GOT3 (cell line): Measurements from ENCODE around the gene KCP.

Experiments
- DNase-seq: peaks from one replicate; lab custom pipeline; 2025; ENCODE audit warnings: mixed read lengths; lab: John Stamatoyannopoulos, UW

Gene KCP

DNA sequence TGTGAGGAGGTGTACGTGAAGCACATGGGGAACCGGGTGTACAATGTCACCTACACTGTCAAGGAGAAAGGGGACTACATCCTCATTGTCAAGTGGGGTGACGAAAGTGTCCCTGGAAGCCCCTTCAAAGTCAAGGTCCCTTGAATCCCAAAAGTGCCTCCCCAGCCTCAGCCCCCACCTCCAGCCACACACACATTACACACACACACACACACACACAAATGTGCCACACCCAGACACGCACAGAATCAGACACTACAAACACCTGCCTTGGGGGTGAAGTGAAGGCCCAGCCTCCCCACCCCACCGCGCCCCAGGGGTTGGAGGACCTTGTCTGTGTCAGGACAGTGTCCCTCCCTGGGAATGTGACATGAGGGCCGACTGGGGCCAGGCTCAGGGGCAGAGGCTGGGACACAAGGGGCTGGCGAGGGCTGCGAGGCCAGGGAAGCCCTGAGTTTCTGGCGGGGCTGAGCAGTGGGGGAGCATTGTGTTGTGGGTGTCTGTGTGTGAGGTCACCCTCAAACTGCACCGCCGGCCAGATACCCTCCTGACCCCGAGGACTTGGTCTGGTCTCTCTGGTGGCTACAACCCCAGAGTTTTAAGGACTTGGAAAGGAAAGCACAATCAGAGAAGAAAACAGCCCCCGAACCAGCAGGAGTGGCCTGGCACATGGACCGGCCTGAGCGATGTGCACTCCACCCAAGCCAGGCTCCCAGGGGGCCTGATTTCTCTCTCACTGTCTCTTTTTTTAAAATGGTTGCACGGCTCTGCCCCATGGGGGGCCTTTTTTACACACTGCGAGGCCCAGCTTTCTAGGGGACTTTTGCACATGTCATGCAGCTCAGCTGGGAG is 51.9 kb downstream of the KCP start:
- no peak for DNase-seq

DNA sequence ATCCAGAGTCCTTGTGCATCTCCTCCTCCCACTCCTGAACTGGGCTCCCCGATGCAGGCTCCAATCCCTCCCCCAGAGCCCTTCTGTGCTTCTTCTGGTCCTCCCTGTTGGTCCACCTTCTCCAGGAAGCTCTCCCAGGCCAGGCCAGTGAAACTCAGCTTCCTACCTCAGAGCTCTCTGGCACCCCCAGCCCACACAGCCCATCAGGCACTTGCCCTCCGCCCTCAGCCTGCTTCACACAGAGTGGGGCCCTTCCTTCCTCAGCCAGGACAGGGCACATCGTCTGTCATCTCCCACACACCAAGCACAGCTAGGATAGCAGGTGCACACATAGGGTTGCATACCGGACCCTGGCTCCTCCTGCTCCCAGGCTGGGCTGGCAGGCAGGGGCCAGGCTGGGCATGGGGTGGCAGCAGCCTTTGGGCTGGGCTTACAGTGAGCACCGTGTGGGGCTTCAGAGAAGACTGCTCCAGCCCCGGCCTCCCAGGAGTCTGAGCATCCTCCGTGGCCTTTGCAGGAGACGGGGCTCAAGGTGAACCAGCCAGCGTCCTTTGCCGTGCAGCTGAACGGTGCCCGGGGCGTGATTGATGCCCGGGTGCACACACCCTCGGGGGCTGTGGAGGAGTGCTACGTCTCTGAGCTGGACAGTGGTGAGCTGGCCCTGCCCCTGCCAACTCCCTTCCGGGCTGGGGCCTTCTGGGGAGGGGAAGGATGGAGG is 54.3 kb downstream of the KCP start:
- DNase-seq = no peak

DNA sequence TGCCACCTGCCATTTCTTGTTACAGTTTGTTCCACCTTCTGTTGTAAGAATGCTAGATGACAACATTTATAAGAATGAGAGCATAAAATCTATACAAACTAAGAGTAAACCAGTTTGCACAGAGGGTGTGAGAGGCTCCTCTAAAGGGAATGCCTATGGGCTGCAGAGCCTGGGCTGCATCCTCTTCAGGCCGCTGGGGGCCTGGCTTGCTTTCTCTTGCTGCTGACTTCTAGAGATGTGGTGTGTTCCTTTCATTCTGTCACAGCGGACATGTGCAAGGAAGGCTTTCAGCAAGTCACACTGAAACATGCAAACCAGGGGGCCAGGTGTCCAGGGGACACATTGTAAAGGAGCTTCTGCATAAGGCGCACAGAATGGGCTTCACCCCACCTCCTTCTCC is 55.0 kb downstream of the KCP start:
- no peak for DNase-seq

DNA sequence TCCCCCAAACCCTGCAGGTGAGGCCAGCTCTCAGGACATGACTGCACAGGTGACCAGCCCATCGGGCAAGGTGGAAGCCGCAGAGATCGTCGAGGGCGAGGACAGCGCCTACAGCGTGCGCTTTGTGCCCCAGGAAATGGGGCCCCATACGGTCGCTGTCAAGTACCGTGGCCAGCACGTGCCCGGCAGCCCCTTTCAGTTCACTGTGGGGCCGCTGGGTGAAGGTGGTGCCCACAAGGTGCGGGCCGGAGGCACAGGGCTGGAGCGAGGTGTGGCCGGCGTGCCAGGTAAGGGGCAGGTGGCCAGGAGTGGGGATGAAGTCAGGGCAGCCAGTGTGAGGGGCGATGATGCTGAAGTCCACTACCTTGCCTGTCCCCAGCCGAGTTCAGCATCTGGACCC is 56.1 kb downstream of the KCP start:
- no peak for DNase-seq

DNA sequence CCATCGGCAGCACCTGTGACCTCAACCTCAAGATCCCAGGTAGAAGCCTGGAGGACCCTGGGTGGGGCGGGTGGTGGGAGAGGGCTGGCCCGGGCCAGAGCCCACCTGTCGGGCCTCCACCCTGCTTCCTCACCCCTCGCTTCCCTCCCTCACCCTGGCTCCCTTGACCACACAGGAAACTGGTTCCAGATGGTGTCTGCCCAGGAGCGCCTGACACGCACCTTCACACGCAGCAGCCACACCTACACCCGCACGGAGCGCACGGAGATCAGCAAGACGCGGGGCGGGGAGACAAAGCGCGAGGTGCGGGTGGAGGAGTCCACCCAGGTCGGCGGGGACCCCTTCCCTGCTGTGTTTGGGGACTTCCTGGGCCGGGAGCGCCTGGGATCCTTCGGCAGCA is 56.7 kb downstream of the KCP start:
- DNase-seq = no peak

DNA sequence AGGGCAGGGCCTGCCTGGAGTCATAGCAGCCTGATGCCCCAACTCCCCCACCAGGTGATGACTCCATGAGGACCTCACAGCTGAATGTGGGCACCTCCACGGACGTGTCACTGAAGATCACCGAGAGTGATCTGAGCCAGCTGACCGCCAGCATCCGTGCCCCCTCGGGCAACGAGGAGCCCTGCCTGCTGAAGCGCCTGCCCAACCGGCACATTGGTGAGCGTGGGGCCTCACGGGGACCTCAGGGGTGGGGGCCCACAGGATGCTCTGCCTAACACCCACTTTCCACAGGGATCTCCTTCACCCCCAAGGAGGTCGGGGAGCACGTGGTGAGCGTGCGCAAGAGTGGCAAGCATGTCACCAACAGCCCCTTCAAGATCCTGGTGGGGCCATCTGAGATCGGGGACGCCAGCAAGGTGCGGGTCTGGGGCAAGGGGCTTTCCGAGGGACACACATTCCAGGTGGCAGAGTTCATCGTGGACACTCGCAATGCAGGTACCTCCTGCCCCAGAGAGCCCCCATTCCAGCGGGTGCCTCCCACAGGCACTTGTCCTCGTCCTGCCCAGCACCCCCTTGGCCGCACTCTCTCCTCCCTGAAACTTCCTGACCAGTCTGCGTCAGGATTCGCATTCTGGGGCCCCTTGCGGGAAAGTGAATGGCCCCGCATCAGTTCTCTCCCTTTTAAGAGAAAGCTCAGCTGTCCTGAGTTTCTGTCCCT is 57.8 kb downstream of the KCP start:
- DNase-seq = no peak

DNA sequence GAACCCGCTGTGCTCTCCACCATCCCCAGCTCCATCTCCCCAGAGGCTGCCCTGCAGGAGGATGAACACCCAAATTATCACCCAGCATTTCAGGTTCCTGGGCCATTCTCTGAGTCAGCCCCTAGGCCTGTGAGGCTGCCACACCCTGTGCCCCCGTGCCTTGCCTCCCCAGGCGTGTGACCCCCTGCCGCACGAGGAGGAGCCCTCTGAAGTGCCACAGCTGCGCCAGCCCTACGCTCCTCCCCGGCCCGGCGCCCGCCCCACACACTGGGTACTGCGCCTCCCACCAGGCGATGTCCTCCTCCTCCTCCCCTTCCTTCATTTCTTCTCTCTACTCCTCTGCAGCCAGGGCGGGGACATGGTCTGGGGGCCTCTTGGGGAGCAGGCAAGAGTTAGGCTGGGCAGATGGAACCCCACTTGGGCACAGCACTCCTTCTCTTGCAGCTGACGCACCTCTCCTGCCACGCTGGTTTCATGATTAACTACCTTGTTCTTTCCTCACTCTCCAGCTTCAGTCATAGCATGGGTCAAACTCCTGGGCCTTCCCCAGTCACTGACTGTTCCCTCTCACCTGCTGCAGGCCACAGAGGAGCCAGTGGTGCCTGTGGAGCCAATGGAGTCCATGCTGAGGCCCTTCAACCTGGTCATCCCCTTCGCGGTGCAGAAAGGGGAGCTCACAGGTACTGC is 60.6 kb downstream of the KCP start:
- no peak for DNase-seq

DNA sequence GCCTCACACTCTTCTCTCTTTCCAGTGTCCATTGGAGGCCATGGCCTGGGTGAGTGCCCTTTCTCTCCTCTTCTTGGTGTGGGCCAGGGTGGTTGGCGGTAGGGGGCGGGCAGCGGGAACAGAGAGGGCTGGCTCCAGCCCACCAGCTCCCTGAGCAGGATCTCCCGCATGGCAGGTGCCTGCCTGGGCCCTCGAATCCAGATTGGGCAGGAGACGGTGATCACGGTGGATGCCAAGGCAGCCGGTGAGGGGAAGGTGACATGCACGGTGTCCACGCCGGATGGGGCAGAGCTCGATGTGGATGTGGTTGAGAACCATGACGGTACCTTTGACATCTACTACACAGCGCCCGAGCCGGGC is 61.4 kb downstream of the KCP start:
- no peak for DNase-seq

DNA sequence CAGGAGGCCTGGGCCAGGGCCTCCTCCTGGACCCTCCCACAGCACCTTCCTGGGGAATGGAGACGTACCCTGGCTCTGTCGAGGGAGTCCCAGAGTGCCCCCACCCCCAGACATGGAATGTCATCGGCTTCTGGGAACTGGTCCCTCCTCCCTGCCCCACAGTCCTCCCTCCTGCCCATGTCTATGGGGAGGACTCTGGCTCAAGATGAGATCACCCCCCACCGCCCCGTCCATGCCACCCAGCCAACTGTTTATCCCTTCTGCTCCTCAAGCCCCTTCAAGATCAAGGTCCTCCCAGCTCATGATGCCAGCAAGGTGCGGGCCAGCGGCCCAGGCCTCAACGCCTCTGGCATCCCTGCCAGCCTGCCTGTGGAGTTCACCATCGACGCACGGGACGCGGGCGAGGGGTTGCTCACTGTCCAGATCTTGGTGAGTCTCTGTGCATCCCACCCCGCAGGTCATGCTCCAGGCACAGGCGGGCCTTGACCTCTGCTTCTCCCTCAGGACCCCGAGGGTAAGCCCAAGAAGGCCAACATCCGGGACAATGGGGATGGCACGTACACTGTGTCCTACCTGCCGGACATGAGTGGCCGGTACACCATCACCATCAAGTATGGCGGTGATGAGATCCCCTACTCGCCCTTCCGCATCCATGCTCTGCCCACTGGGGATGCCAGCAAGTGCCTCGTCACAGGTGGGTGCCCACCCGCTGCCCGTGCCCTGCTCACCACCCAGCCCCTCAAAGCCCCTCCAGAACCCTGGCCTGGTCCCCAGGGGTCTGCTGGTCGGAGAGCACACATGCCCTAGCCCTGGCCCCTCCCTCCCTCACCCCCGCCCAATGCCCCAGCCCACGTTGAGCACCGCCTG is 62.0 kb downstream of the KCP start:
- no peak for DNase-seq

DNA sequence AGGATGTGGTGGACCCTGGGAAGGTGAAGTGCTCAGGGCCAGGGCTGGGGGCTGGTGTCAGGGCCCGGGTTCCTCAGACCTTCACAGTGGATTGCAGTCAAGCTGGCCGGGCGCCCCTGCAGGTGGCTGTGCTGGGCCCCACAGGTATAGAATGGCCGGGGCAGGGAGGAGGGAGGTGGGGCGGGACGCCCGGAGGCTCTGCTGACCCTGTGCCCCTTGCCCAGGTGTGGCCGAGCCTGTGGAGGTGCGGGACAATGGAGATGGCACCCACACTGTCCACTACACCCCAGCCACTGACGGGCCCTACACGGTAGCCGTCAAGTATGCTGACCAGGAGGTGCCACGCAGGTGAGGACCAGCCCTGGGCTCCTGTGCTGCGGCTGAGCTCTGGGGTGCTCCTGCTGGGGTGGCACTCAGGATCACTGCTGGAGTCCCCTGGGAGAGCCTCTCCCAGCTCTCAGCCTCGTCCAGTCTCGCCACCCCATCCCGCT is 62.7 kb downstream of the KCP start:
- DNase-seq = no peak

DNA sequence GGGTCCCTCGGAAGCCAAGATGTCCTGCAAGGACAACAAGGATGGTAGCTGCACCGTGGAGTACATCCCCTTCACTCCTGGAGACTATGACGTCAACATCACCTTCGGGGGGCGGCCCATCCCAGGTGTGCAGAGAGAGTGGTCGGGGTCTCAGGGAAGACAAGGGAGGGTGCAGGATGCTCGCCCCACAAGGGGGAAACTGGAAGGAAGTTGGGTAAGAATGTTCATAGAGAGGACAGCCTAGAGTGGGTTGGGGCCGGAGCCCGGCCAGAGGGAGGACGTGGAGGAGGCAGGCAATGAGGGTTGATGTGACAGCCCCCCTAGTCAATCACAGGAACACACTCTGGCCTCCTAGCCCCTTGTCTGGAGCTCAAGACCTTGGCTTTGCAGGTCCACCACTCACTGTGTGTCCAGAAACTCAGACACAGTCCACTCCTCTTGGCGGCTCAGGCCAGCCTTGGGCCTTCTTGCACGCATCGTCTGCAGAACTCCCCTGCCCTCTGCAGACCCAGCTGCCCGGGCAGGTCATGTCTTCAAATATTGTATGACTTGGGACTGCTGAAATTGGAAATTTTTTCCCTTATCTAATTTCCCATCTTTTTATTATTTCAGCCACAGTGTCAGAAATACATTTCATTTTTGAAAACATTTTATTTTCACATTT is 63.6 kb downstream of the KCP start:
- no peak for DNase-seq

DNA sequence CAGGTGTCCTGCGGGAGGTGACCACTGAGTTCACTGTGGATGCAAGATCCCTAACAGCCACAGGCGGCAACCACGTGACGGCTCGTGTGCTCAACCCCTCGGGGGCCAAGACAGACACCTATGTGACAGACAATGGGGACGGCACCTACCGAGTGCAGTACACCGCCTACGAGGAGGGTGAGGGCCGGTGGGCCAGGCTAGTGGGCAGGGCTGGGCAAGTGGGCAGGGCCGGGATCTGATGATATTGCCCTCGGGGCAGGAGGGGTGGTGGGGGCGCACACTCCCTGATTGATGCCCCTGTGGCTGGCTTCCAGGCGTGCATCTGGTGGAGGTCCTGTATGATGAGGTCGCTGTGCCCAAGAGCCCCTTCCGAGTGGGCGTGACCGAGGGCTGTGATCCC is 64.5 kb downstream of the KCP start:
- no peak for DNase-seq

DNA sequence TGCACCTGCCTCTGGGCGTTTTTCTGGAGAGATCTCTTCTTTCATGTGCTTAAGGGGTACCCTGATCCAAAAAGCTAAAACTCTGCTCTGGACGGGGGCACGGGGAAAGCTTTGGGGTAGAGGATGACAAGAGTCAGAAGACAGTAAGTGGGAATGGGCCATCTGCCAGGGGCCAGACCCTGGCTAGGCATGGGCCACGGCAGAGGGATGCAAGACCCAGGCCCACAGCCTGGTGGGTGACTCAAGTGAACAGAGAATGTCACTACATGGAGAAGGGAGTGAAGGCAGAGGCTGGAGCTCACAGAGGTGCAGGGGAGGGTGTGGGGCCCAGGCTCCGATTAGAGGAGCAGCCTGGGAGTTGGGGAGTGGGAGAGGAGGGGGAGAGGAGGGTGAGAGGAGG is 65.0 kb downstream of the KCP start:
- DNase-seq = no peak

DNA sequence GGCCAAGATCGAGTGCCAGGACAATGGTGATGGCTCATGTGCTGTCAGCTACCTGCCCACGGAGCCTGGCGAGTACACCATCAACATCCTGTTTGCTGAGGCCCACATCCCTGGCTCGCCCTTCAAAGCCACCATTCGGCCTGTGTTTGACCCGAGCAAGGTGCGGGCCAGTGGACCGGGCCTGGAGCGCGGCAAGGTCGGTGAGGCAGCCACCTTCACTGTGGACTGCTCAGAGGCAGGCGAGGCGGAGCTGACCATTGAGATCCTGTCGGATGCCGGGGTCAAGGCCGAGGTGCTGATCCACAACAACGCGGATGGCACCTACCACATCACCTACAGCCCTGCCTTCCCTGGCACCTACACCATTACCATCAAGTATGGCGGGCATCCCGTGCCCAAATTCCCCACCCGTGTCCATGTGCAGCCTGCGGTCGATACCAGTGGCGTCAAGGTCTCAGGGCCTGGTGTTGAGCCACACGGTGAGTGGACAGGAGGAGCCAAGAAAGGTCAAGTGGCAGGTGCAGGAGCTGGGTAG is 65.7 kb downstream of the KCP start:
- DNase-seq = no peak

DNA sequence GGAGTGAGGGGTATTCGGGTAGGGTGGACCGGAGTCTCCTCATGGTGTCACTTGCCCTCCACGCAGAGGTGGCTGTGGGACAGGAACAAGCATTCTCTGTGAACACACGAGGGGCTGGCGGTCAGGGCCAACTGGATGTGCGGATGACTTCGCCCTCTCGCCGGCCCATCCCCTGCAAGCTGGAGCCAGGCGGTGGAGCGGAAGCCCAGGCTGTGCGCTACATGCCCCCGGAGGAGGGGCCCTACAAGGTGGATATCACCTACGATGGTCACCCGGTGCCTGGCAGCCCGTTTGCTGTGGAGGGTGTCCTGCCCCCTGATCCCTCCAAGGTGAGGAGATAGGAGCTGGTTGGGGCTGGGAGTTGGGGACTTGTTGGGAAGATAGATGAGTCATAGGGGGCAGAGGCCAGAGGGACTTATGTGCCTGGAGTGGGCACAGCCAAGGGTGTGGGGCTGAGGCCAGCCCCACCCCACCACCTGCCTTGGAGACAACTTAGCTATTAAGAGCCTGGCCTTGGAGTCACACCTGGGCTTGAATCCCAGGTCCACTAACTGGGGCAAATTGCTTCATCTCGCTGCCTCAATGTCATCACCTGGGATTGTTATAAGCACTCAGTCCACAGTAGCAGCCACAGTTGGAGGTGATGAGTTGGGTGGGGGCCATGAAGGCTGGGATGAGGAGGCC is 66.4 kb downstream of the KCP start:
- DNase-seq = no peak

DNA sequence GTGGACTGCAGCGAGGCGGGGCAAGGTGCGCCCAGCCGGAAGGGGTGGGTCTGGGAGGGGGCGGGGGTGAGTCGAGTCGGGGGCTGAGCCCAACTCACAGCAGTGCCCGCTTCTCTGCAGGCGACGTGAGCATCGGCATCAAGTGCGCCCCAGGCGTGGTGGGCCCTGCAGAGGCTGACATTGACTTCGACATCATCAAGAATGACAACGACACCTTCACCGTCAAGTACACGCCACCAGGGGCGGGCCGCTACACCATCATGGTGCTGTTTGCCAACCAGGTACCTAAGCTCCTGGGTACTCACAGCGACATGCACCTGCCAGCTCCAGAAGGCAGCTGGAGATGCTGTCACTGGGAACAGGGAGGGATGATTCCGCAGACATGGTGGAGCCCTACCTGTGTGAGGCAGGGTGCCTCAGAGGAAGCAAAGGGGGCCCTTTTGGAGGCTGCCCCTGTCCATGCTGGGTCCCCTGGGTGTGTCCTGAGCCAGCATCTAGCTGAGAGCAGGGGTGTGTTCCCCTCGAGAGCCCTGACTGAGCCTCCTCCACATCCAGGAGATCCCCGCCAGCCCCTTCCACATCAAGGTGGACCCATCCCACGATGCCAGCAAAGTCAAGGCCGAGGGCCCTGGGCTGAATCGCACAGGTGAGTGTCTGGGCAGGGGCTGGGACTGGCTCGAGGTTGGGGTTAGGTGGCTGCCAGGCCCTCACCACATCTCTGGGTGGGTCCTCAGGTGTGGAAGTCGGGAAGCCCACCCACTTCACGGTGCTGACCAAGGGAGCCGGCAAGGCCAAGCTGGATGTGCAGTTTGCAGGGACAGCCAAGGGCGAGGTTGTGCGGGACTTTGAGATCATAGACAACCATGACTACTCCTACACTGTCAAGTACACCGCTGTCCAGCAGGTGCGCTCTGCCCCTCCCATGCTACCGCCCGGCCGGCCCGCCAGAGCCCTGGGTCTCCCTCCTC is 67.6 kb downstream of the KCP start:
- no peak for DNase-seq

DNA sequence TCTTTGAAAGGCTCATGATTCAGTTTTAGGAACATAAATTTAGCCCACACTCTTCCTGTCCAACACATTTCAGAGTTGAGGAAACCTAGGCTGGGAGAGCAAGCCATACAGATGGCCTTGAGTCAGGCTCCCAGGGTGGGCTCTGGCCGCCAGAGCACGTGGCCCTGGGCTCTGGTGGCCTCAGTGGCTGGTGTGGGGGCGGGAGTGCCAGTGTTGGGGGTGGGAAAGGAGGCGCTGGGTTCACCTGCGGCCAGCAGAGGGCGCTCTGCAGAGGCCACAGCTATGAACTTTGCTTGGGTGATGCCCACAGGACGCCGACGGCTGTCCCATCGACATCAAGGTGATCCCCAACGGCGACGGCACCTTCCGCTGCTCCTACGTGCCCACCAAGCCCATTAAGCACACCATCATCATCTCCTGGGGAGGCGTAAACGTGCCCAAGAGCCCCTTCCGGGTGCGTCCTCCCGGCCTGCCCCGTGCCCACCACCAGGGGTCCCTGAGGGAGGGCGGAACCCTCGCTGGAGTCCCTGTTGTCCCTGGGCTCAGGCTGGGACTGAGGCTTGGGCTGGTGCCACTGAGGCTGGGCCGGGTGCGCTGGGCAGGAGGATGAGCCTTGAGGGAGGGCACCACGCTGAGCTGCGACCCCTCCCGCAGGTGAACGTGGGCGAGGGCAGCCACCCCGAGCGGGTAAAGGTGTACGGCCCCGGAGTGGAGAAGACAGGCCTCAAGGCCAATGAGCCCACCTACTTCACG is 68.4 kb downstream of the KCP start:
- no peak for DNase-seq

DNA sequence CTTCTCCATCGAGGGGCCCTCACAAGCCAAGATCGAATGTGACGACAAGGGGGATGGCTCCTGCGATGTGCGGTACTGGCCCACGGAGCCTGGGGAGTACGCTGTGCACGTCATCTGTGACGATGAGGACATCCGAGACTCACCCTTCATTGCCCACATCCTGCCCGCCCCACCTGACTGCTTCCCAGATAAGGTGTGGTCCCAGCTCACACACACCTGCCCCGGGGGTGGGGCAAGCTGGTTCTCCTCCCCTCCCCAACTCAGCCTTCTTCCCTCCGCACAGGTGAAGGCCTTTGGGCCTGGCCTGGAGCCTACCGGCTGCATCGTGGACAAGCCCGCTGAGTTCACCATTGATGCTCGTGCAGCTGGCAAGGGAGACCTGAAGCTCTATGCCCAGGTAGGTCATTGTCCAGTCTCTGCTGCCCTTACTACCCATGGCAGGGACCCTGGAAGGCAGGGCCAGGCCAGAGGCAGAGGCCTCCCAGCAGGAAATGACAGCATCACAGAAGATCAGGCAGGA is 69.3 kb downstream of the KCP start:
- no peak for DNase-seq
